Measurements from ENCODE around the gene TENM3. TPM values are rescaled to one million over a fixed set of nuclear protein-coding genes. Genes with fewer than 3 reads are reported as not detected.

The TENM3 gene
- total and polyA plus RNA-seq, 2 donors (not counting 3 experiments of a cell fraction or from before 2014, with no cell fraction given) = 3.2 to 6.2 TPM

GRCh38 chr4:182589100-182589499, 345.9 kb downstream of the TENM3 start:
- intact Hi-C loops (cut with micrococcal nuclease) (no loop called here), dilution Hi-C loops (cut with MboI; ENCODE audit: extremely low pct_ligation_motif_present, low sequenced_read_pairs) (no loop called here)
- ChIA-PET POLR2A (no interaction called here), CTCF (no interaction called here)
- no peak overlapping the region for H3K4me2 ChIP-seq (ENCODE audit: insufficient read depth, low read length)
- no peaks in the 10 kb centered on the region for H4K20me1 ChIP-seq (replicated peaks; ENCODE audit: control insufficient read depth, extremely low read depth, insufficient read depth, low read length)
- no peaks in the 10 kb centered on the region for H3K9me1 ChIP-seq (replicated peaks; ENCODE audit: control insufficient read depth, extremely low read depth, insufficient read depth, low read length)
- FAIRE-seq = no peak
- H3K79me2 ChIP-seq (ENCODE audit: control insufficient read depth, insufficient read depth, low read length) = peaks cover 20% of the 10 kb centered on the region
- no peak overlapping the region for H3K9ac ChIP-seq (replicated peaks; ENCODE audit: extremely low read depth, insufficient read depth, low read length)
- no peak overlapping the region for H3K27ac ChIP-seq (ENCODE audit: insufficient read depth, low read depth, low read length)
- no peaks in the 10 kb centered on the region for H3K9me3 ChIP-seq (replicated peaks; ENCODE audit: control insufficient read depth, insufficient read depth, low read length)
- no peak overlapping the region for H3K4me3 ChIP-seq (replicated peaks in 1 of 3; ENCODE audit: insufficient read depth in 1 of 3, low read depth in 1 of 3, low read length in 3 of 3)
- no peak for DNase-seq (ENCODE audit: low read depth, low spot score)
- no TSS peak for BruUV-seq (replicated peaks)
- H3K4me1 ChIP-seq (ENCODE audit: control insufficient read depth, extremely low read depth, insufficient read depth, low read length) = peaks cover 22% of the 10 kb centered on the region
- H3K27me3 ChIP-seq (ENCODE audit: control insufficient read depth in 2 of 2, insufficient read depth in 2 of 2, low read length in 2 of 2) = no peaks in the 10 kb centered on the region
- H3K36me3 ChIP-seq (ENCODE audit: control insufficient read depth in 2 of 2, extremely low read depth in 1 of 2, insufficient read depth in 2 of 2, low read length in 2 of 2) = no peaks in the 10 kb centered on the region
- H2AFZ ChIP-seq (ENCODE audit: low read depth, low read length) = no peak overlapping the region
- TF ChIP-seq GATA2 (IDR thresholded peaks at IDR 0.05; ENCODE audit: insufficient read depth, insufficient read length, low read depth, low read length) = no peak
- TF ChIP-seq JUN (IDR thresholded peaks at IDR 0.05; ENCODE audit: borderline replicate concordance, insufficient read depth, insufficient read length, low read depth) = no peak
- TF ChIP-seq POLR2AphosphoS5 (IDR thresholded peaks at IDR 0.05; ENCODE audit: insufficient read depth, low read depth, low read length) = no peak

- dilution Hi-C loops (cut with MboI; ENCODE audit: extremely low pct_ligation_motif_present, low sequenced_read_pairs) = no loop called here
- H3K27ac ChIP-seq (ENCODE audit: insufficient read depth, low read depth, low read length) = peak overlapping the region; percentile 91
- ChIA-PET CTCF (interaction anchor here (1.3 to 3.6 kb wide), 5 partner anchors 8 to 212 kb away, joined by 3 to 22 read pairs (median 9); no protein-coding TSS in a partner anchor), POLR2A (interaction anchor here (0.6 to 3.5 kb wide), 3 partner anchors 11 to 156 kb away, joined by 3 to 37 read pairs (median 4); no protein-coding TSS in a partner anchor)
- no peaks in the 10 kb centered on the region for H3K36me3 ChIP-seq (ENCODE audit: control insufficient read depth in 2 of 2, extremely low read depth in 1 of 2, insufficient read depth in 2 of 2, low read length in 2 of 2)
- H3K9ac ChIP-seq (replicated peaks; ENCODE audit: extremely low read depth, insufficient read depth, low read length) = peak overlapping the region; percentile 61
- intact Hi-C loops (cut with micrococcal nuclease) = loop anchor here (5.0 kb wide), 3 partner anchors 154 to 504 kb away; partner anchors contain the start of genes DCTD and WWC2
- peak overlapping the region; percentile 44 for H3K4me2 ChIP-seq (ENCODE audit: insufficient read depth, low read length)
- TF ChIP-seq FOS (IDR thresholded peaks at IDR 0.05; ENCODE audit: borderline replicate concordance, insufficient read depth, low read length) (no peak), GATA2 (IDR thresholded peaks at IDR 0.05; ENCODE audit: insufficient read depth, insufficient read length, low read depth, low read length) (no peak), POLR2A (IDR thresholded peaks at IDR 0.05; ENCODE audit: low read depth, low read length) (no peak), POLR2AphosphoS5 (IDR thresholded peaks at IDR 0.05; ENCODE audit: insufficient read depth, low read depth, low read length) (no peak), MYC (IDR thresholded peaks at IDR 0.05; ENCODE audit: low read depth, low read length) (no peak), EZH2 (IDR thresholded peaks at IDR 0.05; ENCODE audit: borderline replicate concordance, low read depth, low read length, severe bottlenecking) (no peak), MAX (IDR thresholded peaks at IDR 0.05; ENCODE audit: insufficient read depth, insufficient read length) (no peak), JUN (IDR thresholded peaks at IDR 0.05; ENCODE audit: borderline replicate concordance, insufficient read depth, insufficient read length, low read depth) (no peak), CTCF (IDR thresholded peaks at IDR 0.05; ENCODE audit: extremely low read depth in 1 of 2, insufficient read depth in 1 of 2, low read depth in 1 of 2, low read length in 2 of 2) (no peak)
- peaks cover 19% of the 10 kb centered on the region for H3K79me2 ChIP-seq (ENCODE audit: control insufficient read depth, insufficient read depth, low read length)
- H3K9me3 ChIP-seq (replicated peaks; ENCODE audit: control insufficient read depth, insufficient read depth, low read length) = no peaks in the 10 kb centered on the region
- H3K4me3 ChIP-seq (replicated peaks in 1 of 3; ENCODE audit: insufficient read depth in 1 of 3, low read depth in 1 of 3, low read length in 3 of 3) = peak overlapping the region in 2 of 3 experiments; percentile 7 to 44
- H2AFZ ChIP-seq (ENCODE audit: low read depth, low read length) = peak overlapping the region; percentile 63
- no peaks in the 10 kb centered on the region for H3K27me3 ChIP-seq (ENCODE audit: control insufficient read depth in 2 of 2, insufficient read depth in 2 of 2, low read length in 2 of 2)
- no peak for DNase-seq (ENCODE audit: low read depth, low spot score)
- H3K4me1 ChIP-seq (ENCODE audit: control insufficient read depth, extremely low read depth, insufficient read depth, low read length) = peaks cover 26% of the 10 kb centered on the region
- FAIRE-seq = no peak
- TSS peak; percentile 70 for BruUV-seq (replicated peaks)
- no peaks in the 10 kb centered on the region for H3K9me1 ChIP-seq (replicated peaks; ENCODE audit: control insufficient read depth, extremely low read depth, insufficient read depth, low read length)
- H4K20me1 ChIP-seq (replicated peaks; ENCODE audit: control insufficient read depth, extremely low read depth, insufficient read depth, low read length) = no peaks in the 10 kb centered on the region
These were observed 350.2 kb downstream of the TENM3 start for GRCh38 chr4:182593402-182593801.
